HG02759 (cell line): ENCODE measurements around the gene SARM1.
A peak's percentile ranks its signal among the peaks of the same experiment; 100 is the strongest.

Experiments used
- ATAC-seq: cut with Tn5 transposase; IDR thresholded peaks from one replicate; pipeline ENCODE4 v1.9.1; 2021; ENCODE audit warnings: mild to moderate bottlenecking, moderate library complexity; ENCODE audit not compliant: unreplicated experiment

SARM1 gene

GRCh38 chr17:28392491-28392890, 21.0 kb downstream of the SARM1 start:
- ATAC-seq = no peak

DNA sequence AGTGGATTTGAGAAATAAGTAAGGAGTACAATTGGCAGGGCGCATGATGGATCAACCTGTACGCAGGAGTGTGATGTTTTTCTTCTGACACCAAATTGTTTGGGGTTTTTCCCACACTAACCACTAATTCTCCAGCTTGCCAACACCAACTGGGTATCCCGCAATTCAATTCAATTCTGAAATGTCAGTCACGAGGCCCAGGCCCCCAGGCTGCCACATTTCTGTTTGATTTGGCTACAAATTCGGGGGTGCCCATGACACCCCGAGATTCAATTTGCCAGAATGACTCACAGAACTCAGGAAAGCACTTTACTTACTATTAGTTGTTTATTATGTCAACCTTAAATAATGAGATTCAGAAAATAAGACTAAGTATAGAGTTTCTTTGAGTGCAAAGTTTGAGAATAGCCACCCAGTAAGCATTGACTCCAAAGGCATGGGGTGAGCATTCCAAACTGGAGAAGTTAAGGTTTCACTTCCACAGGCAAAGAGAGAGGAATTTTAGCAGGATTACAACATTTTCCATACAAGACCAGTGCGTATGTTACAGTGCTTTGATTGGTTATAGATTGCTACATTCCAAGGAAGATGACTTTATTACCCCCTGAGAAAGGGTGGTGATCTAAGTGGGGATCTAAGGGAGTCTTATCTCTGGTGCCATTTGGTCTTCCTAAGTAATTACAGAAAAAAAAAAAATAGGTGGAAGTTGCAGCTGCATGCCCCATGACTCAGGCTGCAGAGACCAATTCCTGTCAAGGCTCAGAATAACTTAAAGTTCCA, 23.0 kb downstream of the SARM1 start:
- no peak for ATAC-seq

DNA sequence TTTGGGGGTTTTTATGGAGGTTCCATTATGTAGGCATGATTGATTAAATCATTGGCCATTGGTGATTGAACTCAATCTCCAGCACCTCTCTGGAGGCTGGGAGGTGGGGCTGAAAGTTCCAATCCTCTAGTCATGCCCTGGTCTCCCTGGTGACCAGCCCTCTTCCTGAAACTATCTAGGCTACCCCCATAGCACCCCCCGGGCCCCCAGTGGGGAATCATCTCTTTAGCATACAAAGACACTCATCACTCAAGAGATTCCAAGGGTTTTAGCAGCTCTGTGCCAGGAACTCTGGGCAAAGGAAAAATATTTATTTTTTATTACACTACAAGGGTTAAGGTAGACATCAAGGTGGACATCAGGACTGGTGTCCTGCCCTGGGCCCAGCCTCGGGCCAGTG, 23.9 kb downstream of the SARM1 start:
- ATAC-seq = no peak

DNA sequence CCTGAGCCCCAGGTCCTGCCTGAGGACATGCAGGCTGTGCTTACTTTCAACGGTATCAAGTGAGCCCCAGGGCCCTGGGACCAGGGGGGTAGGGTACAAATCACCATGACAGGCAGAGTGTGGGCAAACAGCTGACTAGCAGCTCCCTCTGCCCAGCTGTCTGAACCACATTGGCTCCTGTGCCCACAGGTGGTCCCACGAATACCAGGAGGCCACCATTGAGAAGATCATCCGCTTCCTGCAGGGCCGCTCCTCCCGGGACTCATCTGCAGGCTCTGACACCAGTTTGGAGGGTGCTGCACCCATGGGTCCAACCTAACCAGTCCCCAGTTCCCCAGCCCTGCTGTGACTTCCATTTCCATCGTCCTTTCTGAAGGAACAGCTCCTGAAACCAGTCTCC, 24.5 kb downstream of the SARM1 start:
- ATAC-seq = no peak

DNA sequence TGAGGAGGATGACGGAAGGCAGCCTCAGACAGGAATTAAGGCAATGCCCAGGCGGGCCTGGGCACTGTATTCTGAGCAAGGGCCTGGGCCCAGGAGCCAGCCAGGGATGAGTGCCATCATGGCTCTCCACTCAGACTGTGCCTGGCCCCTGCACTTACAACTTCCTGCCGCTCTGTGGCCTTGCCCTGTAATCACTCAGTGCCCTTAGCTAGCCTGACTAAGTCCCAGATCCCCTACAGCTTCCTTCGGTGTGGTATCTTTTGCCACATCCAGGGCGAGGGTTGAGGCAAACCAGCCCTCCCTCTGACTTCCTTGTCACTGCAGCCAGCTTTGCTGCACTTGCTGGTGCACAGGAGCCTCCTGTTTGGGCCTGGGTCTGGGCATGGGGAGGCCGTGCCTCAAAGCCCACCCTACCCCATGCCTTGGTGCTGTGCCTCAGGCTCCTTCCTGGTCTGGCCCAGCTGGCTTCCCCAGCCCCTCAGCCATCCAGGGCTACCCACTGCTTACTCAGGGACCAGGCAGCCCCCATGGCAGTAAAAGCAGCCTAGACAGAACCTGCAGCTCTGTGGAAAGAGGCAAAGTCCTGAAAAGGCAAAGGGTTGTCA, 25.2 kb downstream of the SARM1 start:
- ATAC-seq = no peak

DNA sequence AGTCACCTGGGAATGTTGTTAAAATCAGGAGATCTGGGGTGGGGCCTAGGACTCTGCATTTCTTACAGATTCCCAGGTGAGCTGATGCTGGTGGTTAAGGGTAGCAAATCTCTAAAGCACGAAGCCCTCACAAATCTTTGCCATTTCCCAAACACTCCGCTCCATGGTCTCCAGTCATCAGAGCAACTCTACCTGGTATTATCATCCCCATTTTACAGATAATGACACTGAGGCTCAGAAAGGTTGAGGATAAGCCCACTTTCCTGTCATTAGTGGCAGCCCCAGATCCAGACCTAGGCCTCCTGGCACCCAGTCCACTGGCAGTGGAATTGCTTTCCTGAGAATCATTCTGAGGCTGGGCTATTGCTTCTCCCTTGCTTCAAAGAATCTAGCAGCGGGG, 25.8 kb downstream of the SARM1 start:
- no peak for ATAC-seq

DNA sequence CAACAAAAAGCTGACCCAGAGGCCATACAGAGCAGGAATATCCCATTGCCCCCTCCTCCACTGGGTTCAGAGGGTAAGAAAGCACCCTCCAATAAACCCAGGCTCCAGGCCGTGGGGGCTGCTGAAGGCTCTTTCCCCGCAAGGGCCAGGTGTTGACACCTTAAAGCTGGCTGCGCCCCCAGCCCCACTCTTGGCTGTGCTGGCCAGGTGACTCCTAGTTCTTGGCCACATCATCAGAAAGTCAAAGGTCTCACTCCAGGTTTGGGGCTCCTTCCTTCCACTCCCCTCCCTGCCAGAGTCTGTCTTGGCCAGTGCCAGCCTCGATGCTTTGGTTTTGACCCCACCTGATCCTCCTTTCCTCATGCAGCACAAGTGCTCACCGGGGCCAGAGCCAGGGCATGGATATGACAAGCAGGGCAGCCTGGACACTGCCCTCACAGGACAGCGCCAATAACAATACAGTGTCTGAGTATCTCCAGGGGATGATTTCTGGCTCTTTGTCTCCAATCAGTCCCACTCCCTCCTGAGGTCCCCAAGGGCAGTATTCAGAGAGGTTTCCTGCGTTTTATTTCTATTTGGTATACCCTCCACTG, 26.3 kb downstream of the SARM1 start:
- ATAC-seq = no peak

DNA sequence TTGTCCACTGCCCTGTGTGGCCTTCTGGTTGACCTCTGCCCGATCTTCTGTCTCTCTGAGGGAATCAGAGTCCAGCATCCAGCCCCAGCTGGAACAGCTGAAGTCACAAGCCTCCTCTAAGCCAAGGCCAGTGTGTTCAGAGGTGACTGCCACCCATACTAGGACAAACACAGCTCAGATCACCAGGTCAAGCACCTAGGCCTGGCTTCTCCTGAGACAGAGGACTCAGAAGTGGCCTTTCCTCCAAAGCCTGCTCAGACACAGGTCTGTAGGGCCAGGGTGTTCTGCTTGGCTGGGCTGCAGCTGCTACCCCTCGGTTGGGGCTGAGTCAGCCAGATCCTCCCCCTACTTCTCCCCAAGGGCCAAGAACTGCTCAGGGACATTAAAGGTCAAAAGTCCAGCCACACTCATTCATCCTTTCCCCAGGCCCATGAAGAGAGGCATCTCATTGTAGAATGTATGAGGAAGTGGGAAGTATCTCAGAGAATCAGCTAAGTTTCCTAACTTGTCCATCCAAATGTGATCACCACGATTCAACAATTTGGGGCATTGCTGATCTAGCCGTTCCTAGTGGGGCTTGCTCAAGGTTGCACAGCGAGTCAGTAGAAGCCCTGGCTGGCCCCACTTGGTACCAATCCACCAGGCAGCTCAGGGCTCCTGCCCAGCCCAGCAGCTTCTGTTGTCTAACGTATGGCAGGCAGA, 26.9 kb downstream of the SARM1 start:
- ATAC-seq = peak; percentile 71

GRCh38 chr17:28399808-28400207, 28.3 kb downstream of the SARM1 start:
- ATAC-seq = no peak

GRCh38 chr17:28402224-28402630, 30.7 kb downstream of the SARM1 start:
- no peak for ATAC-seq

GRCh38 chr17:28402844-28403243, 31.4 kb downstream of the SARM1 start:
- no peak for ATAC-seq

- ATAC-seq = no peak
Observed at GRCh38 chr17:28404007-28404406, 32.5 kb downstream of the SARM1 start.

DNA sequence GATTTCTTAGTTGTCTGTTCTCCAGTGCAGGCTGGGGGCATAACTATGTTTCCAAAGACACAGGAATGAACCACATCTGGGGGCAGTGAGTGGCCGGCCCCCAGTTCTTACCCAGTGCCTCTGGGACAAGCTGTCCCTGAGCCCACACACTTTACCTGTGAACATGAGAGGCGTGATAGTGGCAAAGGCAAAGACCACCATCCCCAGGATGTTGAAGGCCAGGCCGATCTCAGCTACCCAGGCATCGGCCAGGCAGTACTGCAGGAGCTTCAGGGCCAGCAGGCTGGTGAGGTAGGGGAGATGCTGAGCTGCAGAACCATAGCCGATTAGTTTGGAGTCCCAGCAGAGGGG, 32.9 kb downstream of the SARM1 start:
- no peak for ATAC-seq

- ATAC-seq = no peak
Observed at GRCh38 chr17:28404812-28405570, 33.5 kb downstream of the SARM1 start.

DNA sequence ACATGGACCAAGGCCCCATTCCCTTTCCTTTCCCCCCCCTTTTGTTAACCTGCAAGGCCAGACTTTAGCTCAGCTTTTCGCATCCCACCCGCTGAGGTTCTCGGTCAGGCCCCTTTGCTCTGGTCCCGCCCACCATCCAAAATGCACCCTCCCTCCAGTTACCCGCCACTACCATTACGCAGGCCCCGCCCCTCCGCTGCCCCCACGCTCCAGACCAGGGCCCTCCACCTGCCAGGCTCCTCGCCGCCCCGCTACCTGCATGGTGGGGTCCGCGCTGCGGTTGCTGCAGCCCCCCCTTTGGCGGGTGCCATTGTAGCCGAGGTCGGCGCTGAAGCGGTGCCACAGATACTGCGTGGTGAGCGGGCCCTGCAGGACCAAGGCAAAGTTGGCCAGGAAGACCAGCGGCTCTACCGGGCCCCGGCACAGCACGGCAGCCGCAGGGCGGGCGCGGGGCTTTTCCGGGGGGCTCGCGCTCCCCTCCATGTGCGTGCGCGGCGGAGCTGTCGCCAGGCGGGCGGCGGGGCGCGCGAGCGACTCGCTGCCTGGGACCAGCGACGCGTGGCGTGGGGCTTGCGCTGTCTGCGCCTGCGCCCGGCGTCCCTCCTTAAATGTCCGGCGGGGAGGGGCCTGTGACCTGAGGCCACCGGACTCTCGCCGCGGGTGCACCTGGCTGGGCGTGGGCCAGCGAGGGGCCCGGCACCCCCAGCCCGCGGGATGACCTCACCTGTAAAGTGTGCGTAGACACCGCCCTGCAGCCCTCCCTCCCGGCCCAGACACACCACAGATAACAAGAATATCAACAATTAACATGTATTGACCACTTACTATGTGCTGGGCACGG, 34.4 kb downstream of the SARM1 start, which contains the start of gene SLC46A1:
Gene SLC46A1 (minus strand): TSS at position 581 of the 841 bp plus-strand sequence. CDS start 98 bp downstream, at position 483.
- ATAC-seq = peak; percentile 80

DNA sequence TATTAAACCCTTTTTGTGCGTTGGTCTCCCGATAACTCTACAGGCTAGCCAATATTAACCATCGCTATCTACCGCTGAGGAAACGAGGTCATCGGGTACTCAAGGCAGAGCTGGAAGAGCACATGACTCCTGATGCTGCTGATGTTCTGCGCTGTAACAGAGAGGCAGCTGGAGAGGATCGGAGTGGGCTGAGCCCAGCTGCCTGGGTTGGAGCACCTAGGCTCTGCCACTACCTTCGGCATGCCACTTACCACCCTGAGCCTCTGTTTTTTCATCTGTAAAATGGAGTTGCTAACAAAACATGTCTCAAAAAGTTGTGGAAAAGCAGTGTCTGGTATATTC, 35.0 kb downstream of the SARM1 start:
- peak; percentile 15 for ATAC-seq

DNA sequence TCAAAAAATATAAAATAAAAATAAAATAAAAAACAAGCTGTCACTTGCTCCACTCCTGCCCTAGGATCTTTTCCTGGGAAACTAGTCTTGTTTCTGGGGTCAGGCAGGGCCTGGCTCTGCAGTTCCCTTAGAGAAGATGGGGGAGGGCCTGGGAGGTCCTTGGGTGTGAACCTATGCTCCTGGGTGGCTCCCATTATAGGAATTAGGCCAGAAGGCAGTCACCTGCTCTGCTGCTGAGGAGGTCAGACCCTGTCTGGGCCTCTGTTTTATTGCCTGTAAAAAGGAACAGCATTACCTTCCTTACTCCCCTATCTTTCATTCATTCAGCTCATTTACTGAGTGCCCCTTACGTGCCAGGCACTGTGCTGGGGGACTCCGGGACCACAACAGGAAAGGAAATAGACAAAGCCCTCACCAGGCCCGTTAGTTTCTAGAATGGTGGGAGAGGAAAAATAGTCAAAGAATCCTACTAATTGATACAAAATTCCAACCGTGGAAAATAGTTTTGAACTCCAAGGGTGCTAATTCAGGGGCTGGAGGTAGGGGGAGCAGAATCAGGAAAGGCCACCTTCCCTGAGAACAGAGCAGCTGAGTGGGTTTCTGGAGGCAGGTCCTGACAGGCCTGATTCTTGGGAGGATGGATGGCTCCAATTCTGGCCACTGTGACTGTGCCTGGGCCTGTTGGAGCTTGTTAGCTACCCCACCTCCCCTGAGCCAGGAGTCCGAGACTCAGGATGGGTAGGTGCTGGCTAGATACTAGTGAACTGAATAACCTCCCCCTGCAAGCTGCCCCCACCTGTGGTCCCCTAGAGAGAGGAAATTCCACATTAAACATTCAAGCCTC, 35.9 kb downstream of the SARM1 start:
- ATAC-seq = no peak

DNA sequence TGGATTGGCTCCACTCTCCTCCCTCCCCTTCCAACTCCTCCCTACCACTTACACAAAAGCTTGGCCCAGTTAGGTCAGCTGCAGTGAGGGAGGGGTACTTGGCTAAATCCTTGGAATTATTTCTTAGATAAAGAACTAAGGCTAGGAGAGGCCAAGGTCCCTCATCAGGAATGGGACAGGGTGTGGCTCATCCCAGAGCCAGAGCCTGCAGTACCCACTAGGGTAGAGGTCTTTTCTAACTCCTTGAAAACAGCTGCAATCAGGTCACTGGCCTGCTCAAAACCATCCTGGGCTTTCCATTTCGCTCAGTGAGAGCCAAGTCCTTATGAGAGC, 36.4 kb downstream of the SARM1 start:
- ATAC-seq = no peak

DNA sequence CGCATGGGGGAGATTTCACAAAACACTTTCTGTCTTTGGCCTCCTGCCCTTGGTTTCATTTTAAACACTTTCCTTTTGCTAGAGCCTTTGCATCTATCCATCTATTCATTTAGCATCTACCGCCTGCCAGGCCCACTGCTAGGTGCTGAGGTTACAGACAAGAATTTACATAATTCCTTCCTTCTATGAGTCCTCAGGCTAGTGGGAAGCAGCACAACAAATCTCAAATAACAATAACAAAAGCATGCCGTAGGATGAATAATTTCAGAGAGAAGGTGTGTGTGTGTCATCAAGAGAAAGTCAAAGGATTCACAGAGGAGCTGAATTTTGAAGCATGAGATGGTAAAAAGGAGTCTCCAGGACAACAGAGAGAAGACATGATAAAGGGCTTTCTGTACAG, 40.6 kb downstream of the SARM1 start:
- no peak for ATAC-seq
